HL-60/S4 treated with phorbol 12-myristate 13-acetate at 8.2 ng/mL for 4 days and 3 days (cell line): Measurements from ENCODE around the gene CTIF.

Experiments
- in situ Hi-C: fragments of 300-500 bp; cut with MboI; formaldehyde crosslinking; loops from 2 replicates; pipeline ENCODE4 v1.15.0; 2022; ENCODE audit warnings: low sequenced_read_pairs

CTIF gene

DNA sequence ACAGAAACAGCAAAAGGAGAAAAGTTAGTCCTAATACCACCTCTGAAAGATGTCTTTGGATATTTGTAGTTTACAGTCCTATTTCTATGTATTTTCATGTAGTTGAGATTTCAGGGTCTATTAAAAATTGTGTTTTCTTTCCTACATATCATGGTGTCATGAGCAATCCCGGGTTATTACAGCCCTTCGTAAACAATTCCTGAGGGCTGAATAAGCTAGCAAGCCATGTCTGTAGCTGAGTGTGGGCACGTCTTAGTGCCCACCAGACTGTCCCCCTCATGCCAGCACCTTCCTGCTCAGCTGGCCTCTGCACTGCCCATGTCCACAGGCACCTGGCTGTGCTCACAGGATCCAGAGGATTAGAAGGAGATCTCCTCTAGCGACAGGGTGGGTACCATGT is 60.6 kb downstream of the CTIF start:
- in situ Hi-C loops, result no loop called here

DNA sequence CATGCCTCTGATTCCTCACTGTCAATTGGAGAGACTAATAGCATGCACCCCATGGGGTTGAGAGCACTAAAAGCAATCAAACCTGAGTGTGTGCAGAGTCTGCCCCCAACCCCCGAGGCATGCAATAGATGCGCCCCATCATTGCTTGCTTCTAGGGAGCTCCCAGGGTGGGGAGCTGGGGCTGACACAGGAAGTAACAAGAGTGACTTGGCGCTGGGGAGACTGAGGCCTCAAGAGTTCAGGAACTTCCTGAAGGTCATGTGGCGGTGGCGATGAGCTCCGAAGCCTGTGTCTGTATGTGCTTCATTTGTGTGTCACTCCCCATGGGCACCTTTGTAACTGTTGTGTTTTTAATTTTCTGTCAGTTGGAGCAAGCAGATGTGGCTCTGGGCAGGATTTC is 61.2 kb downstream of the CTIF start:
- in situ Hi-C loops, result no loop called here

DNA sequence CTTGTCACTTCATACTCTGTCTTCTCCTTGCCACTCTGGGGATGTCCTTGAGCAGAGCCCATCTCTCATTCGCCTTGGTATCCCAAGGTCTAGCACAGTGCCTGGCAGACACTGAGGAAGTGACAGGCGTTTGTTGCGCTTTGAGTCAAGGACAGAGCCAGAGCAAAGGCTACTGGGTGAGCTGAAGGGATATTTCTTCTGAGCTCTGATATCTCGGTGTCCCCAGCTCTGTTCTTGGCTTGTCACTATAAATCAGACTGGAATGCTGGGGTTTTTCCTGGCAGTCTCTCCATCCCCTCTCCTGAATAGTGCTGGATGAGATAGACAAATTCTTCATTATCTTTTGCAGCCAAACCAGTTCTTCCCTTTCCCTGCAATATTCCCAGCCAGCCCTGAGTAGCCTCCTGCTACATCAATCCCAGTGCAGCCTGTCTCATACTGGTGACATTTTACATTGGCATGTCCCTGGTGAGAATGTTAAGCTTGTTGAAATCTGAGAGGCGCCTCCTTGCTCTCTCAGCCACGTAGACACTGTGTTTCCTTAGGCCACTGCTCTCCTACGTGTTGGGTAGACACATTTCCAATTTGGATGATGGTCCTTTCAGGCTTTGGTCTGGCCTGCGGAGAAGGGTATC is 61.7 kb downstream of the CTIF start:
- in situ Hi-C loops, result no loop called here

DNA sequence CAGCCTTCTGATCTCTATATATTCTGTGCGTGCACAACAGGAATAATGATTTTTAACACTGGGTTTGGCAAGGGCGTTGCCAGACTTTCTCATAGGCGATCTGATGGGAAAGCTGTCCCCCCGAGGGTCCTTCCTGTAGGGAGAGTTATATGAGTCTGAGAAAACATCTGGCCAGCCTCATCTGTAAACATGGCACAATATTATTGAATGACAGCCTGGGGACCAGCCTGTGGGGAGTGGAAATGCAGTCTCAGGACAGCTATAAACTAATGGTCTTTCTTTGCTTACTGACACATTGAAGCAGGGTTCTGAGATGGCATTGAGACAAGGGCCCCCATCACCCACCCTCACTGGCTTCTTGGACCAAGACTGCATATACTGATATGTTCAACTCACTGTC is 62.5 kb downstream of the CTIF start:
- in situ Hi-C loops, result no loop called here

DNA sequence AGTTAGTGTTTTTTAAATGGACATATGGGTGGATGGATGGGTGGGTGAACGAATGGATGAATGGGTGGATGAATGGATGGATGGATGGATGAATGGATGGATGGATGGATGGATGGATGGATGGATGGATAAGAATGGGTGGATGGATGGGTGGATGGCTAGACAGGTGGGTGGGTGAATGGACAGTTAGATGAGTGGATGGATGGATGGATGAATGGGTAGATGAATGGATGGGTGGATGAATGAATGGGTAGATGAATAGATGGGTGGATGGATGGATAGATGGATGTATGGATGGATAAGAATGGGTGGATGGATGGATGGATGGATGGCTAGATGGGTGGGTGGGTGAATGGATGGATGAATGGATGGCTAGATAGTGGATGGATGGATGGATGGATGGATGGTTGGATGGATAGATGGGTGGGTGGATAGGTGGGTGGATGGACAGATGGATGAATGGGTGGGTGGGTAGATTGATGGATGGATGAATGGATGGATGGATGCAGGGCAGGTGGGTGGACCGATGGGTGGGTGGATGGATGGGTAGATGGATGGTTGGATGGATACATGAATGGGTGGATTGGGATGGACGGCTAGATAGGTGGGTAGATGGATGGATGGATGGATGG is 64.0 kb downstream of the CTIF start:
- in situ Hi-C loops, result no loop called here

DNA sequence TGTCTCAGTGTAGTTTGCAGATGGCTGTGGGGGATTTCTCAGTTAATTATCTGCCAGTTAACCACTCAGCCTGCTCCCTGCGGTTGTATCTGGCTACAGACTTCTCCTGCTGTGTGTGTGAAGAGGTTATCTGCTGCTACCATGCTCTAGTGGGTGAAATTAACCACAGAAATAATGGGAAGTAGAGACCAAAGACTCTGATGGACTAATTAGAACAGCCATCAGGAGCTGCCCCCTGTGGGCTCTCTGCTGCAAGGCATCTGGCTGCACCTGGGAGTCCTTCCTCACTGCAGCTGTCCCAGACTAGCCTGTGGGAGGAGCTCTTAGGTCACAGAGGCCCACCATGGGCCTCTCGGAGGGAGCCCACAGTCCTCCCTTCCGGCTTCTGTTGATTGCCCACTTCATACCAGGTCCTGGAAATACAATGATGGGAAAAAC is 66.6 kb downstream of the CTIF start:
- in situ Hi-C loops, result no loop called here

DNA sequence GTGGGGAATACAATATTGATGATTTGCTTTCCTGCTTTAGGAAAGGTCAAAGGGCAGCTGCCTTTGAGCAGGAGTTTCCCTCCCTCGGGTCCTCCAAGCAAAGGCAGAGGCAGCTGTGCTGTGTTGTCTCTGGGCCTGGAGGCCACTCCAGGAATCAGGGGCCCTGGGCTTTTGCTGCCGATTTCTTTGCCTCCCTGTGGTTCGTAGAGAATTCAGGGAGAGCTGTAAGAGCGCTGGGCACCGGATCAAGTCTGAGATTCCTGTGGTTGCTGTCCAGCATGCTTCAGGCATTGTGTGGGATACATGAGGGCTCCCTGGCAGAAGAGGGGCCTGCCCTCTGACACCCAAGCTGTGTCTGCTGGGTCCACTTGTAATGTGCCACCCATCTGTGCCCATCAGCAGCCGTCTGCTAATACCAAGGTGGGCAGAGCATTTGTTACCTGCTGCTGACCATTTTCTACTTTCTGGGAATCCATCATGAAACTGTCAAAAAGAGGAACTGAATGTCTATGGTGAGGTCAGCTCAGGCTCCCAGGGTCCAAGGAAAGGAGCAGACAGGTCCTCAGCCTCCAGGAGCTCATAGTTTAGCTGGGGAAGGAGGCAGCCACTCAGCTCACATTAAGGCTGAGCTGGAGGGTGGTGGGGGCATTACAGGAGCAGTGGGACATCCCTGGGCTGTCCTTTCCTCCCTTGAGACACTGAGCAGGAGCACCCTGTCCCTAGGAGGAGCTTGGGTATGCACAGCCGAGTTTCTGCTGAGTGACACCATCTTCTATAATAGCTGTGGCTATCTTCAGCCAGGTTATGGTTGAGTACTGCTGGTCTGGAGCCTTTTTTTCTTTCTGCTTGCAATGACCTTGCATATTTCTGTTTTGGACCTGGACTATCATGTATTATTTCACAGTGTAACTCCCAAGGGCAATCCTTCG is 68.5 kb downstream of the CTIF start:
- in situ Hi-C loops, result no loop called here

DNA sequence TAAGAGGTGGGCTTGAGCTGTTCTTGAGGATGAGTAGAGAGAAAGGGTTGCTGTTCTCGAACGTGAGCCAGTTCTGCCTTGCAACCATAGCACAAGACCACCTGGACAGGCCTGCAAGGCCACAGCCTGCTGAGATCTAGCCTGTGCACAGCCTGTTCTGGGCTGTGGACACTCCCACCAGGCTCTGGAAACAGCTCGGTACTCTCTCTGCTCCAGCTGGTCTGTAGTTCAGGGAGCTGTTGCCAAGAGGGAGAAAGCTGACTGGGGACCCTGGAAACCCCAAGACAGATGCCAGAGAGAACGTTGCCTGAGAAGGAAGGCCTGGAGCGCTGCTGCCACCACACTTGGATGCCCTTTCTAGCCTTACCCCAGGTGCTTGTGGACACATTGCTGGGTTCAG is 69.8 kb downstream of the CTIF start:
- in situ Hi-C loops, result no loop called here

DNA sequence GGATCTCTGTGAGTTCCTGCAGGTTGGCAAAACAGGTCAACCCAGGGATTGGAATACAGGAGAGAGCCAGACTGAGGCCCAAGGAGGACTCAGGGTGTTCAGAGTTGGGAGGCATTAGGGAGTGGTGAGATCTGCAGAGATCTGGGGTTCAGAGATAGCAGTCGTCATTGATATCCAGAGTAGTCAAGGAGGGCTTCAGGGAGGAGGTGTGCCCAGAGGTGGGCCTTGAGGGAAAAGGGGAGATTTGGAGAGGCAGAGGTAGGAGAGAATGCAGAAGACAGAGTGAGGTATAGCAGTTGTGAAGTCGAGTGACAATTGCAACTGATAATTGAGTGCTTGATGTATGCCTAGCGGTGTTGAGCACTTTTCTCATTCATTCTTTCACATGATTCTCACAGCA is 70.3 kb downstream of the CTIF start:
- in situ Hi-C loops, result no loop called here

DNA sequence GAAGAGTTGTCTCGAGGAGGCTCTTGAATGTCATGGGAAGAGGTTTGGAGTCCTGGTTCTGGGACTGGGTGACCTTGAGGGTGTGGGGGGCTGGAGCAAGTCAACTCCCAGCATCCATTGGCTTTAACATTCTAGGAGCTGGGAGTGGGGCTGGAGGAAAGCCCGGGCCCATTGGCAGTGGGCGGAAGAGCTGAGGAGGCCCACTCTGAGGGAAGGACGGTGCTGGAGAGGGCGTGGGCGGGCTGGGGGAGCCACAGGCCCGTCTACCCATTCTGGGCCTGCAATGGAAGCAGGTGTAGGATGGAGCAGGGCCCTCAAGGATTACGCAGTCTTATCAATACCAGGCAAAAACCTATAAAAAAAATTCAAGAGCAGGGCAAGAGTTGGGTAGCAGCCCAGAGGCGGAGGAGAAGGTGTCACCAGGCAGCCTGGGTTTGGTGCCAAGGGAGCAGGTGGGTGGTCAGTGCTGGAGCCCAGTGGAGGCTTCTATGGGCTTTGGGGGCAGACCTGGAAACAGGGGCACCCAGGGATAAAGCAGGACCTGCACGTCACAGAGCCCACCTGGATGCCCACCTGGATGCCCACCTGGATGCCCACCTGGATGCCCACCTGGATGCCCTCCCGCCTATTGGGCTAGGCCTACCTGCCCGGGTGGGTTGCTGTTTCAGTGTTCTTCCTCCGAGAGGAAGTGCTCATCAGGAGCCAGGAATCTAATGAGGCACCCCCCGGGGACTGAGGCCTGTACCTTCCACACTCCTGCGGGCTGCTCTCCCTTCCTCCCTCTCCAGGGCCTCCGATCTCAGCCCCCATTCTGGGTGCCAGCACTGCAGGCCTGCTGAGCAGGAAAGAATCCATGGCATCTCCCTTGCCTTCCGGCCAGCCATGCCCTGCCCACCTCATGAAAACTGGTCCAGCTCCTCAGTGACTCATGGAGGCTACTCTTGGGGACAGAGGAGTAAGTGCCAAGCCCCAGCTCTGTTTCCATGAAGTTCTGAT is 71.3 kb downstream of the CTIF start:
- in situ Hi-C loops, result no loop called here

DNA sequence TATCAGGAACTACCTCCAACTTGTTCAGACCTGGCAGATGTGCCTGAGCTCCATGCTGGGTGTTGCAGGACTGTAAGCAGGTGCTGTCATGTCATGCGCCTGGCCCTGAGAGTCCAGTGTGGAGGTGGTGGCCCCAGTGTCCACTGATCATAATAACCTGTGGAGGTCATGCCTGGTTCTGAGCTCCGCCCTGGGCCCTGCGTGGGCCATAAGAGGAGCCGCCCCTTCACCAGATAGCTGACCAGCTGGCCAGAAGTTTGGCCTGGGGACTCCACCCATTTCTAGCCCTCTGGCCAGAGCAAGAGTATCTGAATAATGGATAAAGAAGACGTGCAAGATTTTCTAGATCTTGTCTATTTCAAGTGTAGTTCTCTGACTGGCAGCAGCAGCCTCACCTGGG is 72.4 kb downstream of the CTIF start:
- in situ Hi-C loops, result no loop called here

DNA sequence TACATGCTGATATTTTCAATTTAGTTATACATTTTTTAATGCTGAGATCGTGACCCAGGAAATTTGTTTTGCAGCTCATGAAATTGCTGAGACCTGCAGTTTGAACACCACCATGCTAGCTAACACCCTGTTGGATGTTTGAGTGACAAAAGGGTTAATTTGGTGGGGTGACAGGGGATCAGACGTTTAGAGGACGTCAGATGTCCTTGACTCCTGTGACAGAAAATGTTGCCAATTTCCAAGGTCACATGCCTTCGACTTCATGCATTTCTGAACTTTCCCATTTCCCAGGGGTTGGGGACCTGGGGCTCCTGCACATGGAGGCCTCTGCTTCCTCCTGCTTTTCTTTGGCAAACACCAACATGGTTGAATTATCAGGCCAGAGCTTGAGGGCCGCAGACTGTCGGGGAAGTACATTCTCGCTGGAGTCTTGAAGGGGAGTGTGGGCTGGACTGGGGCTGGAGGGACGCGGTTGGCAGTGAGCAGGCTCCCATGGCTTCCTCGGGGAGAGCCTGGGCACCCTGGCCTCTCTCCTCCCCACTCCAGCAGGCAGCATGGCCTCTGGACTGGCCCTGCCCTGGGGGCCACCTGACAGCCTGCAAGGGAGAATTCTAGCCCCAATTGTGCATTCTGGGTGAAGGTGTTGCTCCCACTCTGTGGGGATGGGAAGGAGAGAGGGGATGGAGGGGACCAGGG is 73.1 kb downstream of the CTIF start:
- in situ Hi-C loops, result no loop called here

DNA sequence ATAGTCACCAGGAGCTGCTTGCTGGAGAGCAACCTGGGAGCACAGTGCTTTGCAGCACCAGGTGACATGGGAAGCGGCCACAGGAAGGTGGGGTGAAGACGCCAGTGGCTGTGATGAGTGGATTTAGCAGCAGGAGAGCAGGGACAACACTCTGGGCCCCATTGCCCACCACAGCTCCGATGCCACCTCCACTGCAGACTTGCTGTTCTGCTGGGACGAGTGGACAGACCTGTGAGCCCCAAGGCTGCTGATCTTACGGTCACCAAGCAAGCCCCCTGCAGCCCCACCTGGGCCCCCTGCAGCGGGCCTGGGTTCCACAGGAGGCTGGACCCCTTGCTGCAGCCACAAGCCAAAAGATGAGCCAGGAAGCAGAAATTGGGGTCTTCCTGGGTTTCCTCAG is 73.7 kb downstream of the CTIF start:
- in situ Hi-C loops, result no loop called here

DNA sequence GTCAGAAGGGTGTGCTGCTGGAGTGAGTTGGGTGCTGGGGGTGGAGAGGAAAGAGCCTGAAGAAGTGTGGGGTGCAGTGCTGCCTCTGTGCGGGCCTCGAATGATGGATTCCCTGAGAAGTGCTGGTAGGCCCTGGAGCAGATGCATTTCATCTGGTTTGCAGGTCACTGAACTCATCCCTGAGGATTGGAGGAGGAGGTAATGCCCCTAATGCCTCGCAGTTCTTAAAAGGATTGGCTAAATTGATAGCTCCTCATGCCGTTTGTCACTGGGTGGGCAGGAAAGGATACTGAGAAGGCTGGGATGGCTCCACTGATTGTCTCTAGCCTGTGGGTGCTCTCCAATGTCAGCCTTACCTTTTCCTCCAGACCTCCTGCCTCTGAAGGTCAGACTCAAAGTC is 74.1 kb downstream of the CTIF start:
- in situ Hi-C loops, result no loop called here

DNA sequence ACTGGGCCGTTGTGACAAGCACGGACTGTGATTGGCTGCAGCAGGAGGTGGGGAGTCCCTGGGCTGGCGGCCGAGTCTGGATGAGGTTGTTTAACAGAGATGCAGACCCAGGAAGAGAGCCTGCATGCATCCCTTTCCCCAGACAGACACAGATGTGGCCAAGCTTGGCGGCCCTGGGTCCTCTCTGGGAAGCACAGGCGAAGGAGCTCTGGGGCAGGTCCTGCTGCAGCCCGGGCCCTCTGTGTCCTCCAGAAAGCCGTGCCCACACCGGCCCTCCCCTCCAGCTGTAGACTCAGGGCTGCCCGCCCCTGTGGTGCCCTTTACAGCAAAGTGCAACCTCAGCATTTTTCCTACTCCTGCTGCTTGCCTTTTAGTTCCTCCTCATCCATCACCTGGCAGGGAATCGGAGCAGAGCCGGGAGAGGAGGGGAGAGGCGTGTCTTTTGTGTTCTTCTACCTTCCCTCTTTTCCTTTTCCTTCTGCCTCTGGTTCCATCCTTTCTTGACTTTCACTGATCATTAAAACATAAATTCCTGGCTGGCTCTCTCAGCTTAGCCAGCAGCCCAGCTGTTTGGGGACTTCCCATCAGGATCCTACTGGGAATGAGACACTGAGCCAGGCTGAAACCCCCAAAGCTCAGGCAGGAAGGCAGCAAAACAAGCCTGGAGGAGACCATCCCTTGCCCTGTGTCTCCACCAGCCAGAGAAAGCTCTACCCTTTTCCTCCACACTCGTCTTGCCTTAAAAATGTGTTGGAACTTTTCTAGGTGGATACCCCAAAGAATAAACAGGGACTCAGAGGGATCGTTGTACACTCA is 75.0 kb downstream of the CTIF start:
- in situ Hi-C loops, result no loop called here

DNA sequence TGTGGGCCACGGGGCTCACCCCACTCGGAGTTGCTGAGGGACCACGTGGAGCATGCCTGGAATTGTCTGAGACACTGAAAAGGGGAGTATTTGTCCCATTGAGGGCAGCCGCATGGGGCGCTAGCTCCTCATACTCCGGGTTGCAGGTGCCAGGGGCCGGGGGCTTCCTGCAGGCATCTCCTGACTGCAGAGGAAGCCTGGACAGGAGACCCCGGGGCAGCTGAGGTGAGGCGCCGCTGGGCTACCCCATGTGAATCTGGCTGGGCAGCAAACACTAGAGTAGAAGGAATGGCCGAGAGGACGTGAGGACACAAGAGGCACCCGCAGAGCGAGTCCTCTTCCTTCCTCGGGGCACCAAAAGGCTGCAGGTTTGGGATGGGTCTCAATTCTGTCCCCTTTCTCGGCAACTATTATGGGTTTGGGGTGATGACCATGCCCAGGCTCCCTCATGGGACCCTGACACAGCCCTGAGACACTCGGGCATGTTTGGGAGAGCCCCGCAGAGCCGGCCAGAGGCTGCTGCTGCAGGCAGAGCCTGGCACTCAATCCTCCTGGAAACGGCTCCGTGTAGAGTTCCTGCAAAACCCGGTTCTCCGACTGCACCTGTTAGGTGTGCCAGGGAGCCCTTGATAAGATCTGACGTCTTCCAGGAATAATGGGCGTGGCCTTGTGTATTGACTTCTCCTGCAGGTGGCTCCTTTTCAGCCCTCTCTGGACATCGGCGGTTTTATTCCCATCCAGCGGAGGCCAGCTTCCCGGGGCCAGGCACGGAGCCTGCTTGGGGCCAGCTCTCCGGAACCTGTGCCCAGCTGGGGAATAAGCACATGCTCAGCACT is 77.0 kb downstream of the CTIF start:
- in situ Hi-C loops, result no loop called here

DNA sequence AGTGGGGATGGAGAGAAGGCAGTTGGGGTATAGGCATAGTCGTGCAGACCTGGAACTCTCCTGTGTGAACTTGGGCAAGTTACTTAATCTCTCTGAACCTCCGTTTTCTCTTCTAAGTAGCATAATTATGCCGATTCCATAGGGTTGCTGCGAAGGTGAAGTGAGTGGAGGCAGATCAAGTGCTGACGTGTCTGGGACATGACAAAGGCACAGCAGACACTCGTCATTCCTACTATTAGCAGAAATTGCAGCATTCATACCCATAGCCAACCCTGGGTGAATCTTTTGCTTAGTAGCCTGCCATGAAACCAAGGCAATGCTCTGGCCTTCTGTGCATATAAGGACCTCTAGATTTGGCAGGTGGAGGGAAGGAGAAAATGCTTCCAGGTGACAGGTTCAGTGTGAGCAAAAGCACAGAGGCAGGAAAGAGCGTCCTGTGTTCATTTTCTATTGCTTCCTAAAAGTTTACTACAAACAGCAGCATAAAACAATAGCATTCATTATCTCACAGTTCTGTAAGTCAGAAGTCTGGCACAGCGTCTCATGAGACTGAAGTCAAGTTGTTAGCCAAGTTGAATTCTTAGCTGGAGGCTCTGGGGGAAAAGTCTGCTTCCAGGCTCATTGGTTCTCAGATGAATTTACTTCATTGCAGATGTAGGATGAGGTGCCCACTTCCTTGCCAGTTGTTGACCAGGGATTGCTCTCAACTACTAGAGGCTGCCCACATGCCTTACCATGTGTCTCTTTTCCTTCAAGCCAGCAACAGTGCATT is 77.8 kb downstream of the CTIF start:
- in situ Hi-C loops, result no loop called here
